ENCODE results near the gene IKBKE.

- TF ChIP-seq POLR2A (IDR thresholded peaks at IDR 0.05; ENCODE audit: low read depth, low read length) = no peak
- TF ChIP-seq POU2F2 (IDR thresholded peaks at IDR 0.05; ENCODE audit: low read depth, low read length) = no peak
- no peak for TF ChIP-seq TAF1 (IDR thresholded peaks at IDR 0.05; ENCODE audit: low read depth, low read length)
- no peak for TF ChIP-seq POLR2AphosphoS5 (IDR thresholded peaks at IDR 0.05; ENCODE audit: low read depth, low read length)
Observed at GRCh38 chr1:206441336-206441967, 28.8 kb upstream of the IKBKE start.
